HEK293T (cell line): ENCODE measurements around the gene INCENP.
"Not testable (repeated sequence)": the region's sequence is repeated elsewhere in the genome, so short reads cannot be mapped to it uniquely, and the experiment has no call there.

ENCODE experiments used
- BHLHE40 ChIP-seq: fragments of 450-650 bp; IDR thresholded peaks from 2 replicates; pipeline ENCODE4 v1.6.1; 2016; ENCODE audit warnings: mild to moderate bottlenecking, moderate library complexity, borderline replicate concordance
- HDGF ChIP-seq: fragments of 450-650 bp; IDR thresholded peaks from 2 replicates; pipeline ENCODE4 v1.6.1; 2017; ENCODE audit warnings: antibody characterized with exemption, borderline replicate concordance
- ZNF384 ChIP-seq: fragments of 450-650 bp; IDR thresholded peaks from 2 replicates; pipeline ENCODE4 v1.6.1; 2016

GRCh38 chr11:62197400-62197799 is 73.6 kb downstream of the INCENP start:
- not testable (repeated sequence) for TF ChIP-seq ZNF384, BHLHE40, HDGF
